HG02870 (cell line): Measurements from ENCODE around the gene CLEC16A.

Source experiments
- ATAC-seq: cut with Tn5 transposase; IDR thresholded peaks from one replicate; pipeline ENCODE4 v1.9.1; 2021; ENCODE audit warnings: mild to moderate bottlenecking, moderate library complexity; ENCODE audit not compliant: unreplicated experiment

CLEC16A gene

DNA sequence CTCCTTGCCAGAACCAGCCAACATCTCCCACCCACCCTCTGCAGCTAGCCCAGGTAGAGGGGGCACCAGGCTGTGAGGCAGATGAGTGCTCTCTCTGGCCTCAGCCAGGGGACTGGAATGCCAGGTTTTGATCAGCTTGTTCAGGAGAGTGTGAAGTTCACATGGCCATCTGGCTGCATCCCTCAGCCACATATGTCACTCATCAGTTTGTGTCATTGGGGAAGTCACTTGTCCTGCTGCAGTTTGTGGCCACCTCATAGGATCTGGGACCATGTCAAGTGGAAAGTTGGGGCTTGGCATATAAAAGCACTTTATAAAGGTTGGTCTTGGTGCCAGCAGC, 164.1 kb downstream of the CLEC16A start:
- no peak for ATAC-seq

- no peak for ATAC-seq
Measured at GRCh38 chr16:11109566-11109965, 165.2 kb downstream of the CLEC16A start.

DNA sequence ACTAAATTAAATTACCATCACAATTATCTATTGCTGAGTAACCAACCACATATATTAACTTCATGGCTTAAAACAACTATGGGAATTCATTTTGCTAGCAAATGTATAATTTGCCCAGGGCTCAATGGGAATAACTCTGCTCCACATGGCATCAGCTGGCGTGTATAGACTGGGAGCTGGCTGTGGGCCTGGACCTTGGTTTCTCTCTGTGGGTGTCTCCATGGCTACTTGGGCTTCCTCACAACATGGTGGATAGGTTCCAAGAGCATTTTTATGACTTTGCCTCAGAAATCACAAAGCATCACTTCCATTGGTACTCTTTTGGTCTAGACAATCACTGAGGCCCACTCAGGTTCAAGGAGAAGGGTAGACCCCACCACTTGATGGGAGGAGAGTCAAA, 166.8 kb downstream of the CLEC16A start:
- ATAC-seq = no peak

GRCh38 chr16:11111856-11112634, 167.7 kb downstream of the CLEC16A start:
- ATAC-seq = no peak

DNA sequence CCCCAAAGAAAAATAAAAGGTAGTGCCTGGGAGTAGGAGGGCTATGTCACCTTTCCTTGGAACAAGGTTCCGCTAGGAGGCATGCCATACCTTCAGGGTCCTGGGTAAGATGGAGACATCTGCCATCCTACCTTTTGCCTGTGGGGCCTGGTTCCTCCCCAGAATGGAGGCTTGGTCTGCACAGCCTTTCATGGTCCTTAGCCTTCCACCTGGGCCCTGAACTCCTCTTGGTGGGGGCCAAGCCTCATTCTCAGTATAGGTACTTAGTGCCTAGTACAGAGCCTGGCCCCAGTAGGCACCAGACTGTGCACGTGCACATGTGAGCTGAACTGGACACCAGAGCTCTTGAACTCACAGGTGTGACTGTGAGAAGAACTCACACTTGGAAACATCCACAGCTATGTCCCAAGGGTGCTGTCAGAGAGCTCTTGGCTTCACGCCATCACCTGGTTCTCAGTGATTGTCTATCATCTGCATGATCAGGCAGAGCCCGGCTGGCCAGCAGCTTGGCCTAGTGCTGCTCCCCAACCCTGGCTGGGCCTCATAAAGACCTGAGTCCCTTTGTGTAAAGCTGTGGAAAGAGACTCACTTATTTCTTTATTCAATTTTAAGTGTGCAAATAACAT, 168.5 kb downstream of the CLEC16A start:
- no peak for ATAC-seq

- ATAC-seq = no peak
Measured at GRCh38 chr16:11114366-11115164, 170.2 kb downstream of the CLEC16A start.

GRCh38 chr16:11117576-11118211, 173.3 kb downstream of the CLEC16A start:
- no peak for ATAC-seq

DNA sequence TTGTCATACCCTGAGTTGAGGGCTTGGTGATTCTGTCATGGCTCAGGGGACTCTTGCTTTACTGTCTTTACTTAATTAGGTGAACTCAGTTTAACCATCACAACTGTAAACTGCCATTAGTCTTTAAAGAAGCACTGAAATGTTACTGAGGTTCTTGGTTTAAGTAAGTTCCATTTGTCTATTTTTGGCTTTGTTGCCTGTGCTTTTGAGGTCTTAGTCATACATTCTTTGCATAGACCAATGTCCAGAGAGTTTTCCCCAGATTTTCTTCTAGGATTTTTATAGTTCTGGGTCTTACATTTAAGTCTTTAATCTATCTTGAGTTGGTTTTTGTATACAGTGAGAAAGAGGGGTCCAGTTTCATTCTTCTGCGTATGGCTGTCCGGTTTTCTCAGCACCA, 174.1 kb downstream of the CLEC16A start:
- no peak for ATAC-seq

DNA sequence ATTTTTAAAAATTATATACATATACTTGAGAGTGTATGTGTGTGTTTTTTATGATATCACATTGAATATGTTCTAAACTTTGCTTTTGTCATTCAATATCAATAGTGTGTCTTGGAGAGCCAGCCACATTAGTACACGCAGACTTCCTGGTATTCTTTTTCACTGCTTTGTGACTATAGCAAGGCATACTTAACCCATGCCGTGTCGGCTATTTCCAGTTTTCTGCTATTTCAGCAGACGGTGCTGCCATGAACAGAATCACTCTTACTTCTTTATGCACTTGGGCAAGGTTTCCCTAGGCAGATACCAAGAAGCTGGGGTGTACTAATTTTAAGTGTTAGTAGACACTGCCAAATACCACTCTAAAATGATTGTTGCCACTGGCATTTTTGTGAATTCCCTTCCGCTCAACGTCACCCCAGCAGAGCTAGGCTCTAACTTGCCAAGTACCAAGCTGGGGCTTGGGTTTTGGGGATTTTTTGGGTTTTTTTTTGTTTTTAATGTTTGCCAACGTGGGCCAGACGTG, 176.8 kb downstream of the CLEC16A start:
- no peak for ATAC-seq

DNA sequence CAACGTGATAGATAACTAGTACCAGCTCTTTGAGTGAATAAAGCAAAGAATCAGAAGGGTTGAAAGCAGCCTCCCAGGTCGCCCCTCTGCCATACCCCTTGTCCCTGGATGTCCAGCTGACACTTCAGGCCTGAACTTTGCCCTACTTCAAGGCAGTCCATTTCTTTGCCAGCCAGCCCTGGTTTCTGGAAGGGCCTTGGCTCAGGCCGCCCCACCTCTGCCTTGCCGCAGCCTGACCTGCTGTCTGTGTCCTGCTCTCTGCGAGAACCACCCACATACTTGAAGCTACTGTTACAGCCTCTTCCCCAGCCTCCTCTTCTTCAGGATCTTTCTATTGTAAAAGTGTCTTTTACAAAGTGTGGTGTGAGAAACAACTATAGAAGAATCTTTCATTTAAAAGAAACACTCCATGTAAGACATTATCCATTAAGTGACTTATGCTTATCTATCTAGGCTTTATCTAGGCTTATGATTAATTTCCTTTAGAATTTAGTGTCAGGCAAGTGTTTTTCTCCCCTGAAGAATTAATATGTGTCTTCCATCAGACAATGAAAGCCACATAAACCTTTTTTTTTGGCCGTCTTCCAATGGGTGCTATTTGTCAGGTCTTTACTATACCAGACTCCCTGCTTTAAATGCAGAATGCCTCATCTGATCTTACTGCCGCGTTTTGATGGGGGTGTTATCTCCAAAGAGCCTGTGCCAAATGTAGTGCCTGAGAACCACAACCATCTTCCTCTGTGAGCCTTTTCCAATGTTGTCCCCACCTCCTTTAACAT, 177.7 kb downstream of the CLEC16A start:
- no peak for ATAC-seq

GRCh38 chr16:11123666-11124065, 179.3 kb downstream of the CLEC16A start:
- ATAC-seq = no peak

DNA sequence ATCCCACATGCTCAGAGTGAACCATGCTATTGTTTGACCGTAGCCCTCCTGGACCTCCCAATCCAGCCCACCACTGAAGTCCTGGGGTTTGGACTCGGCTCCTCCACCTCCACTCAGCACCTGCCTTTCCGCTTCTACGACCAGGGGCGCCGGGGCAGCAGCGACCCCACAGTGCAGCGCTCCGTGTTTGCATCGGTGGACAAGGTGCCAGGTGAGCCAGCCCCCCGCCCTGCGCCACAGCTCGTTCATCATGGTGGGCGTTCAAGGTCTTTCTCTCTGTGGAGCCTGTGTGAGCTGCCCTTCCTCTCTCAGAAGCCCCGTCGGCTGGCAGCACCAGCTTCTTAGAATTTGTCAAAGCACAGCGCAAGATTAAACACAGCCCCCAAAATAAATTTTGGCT, 181.6 kb downstream of the CLEC16A start:
- no peak for ATAC-seq

- ATAC-seq = no peak
Measured at GRCh38 chr16:11126399-11127054, 182.2 kb downstream of the CLEC16A start.

- no peak for ATAC-seq
Measured at GRCh38 chr16:11127610-11128195, 183.3 kb downstream of the CLEC16A start.

DNA sequence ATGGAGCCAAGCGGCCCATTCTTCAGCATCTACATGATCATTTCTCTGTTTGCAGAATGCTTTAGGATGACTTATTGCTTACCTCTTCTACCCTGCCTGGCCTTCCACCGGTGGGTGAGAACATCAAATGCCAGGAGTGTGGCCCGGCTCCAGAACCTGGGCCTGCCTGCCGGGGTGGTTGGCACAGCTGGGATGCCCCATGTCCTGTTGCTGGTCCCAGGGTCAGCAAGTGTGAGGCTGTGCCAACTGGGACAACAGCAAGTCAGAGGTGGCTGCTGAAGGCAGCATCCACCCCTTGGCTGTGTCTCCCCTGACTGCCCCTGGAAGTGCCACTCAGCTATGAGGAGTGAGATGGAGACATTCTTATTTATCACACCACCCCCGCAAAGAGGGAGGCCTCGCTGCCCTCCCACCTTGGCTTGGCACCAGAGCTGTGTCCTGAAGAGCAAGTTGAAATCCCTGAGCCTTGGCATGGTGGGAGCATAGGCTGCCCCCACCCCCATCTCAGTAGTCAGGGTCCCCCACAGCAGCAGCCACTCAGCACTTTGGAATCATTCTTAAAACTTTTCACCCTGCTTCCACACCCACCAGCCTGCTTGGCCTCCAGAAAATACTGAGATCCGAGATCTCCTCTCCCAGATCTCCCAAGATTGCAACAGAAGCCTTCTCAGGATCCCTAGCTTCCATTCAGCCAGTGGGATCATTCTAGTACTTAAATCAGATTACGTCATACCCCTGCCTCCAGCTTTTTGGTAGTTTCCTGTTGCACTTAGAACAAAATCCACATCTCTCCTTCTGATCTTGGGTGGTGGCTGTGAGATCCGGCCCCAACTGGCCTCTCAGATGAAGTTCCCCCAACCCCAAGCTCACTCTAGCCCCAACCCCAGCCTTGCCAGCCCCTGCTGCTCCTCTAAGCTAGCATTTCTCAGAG, 184.1 kb downstream of the CLEC16A start:
- ATAC-seq = no peak

DNA sequence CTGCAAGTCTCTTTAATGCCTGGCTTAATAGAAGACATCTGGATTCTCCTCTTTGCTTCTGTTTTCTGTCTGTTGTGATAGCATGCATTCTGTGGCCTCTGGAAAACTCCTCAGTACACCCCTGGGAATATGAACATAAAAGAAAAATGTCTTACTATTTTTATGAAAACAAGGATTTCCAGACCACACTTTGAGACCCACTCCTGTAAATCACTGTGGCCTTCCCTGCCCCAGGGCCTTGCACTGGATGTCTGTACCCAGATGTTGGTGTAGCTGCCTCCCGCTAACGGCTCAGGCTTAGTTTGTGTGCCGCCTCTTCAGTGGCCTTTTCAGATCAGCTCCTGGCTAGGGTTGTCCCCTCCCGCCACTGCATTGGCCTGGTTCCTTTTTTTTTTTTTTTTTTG, 185.0 kb downstream of the CLEC16A start:
- no peak for ATAC-seq

DNA sequence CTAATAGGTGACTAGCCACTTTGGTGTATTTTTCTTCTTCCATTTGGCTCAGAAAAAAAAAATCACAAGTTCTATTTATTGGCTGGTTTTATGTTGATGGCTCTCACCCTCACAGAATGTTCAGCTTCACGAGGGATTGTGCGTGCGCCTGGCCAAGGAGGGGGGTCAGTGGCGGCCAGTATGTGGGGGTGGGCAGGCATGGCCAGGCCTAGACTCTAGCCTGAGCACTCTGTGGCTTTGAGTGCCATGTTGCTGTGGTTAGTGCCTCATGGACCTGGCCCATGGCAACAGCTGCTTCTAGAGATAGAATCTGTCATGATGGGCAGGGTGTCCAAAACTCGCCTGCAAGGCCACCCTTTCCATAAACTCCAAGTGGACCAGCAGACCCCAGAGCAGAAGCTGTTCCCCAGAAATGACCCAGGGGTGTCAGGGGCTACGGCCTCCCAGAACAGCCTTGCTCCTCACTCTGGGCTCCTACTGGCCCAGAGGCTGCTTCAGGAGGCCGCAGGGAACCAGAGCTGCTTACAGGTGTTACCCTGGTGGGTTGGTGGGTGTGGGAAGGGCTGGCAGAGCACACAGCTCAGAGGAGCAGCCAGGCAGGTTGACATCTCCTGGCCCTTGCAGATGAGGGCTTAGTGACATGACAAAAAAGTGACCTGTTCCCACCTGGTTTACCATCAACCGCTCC, 186.8 kb downstream of the CLEC16A start:
- no peak for ATAC-seq

- ATAC-seq = no peak
Measured at GRCh38 chr16:11131706-11132105, 187.3 kb downstream of the CLEC16A start.
